Panc1 (cell line): Measurements from ENCODE around the gene TMED4.

Experiments used
- CTCF ChIP-seq: fragments of 450-650 bp; IDR thresholded peaks from 2 replicates; pipeline ENCODE4 v1.5.1; 2017; ENCODE audit warnings: mild to moderate bottlenecking
- POLR2AphosphoS5 ChIP-seq: IDR thresholded peaks from 2 replicates; pipeline ENCODE4 v1.6.1; 2012; ENCODE audit warnings: mild to moderate bottlenecking, low read depth, low read length, moderate library complexity
- SIN3A ChIP-seq: IDR thresholded peaks from 2 replicates; pipeline ENCODE4 v1.6.1; 2012; ENCODE audit warnings: low read depth, mild to moderate bottlenecking, low read length, moderate library complexity, borderline replicate concordance; ENCODE audit not compliant: insufficient read depth
- TCF7L2 ChIP-seq: IDR thresholded peaks from 2 replicates; pipeline ENCODE4 v1.6.1; 2011; ENCODE audit warnings: mild to moderate bottlenecking, low read depth, low read length, inconsistent platforms

DNA sequence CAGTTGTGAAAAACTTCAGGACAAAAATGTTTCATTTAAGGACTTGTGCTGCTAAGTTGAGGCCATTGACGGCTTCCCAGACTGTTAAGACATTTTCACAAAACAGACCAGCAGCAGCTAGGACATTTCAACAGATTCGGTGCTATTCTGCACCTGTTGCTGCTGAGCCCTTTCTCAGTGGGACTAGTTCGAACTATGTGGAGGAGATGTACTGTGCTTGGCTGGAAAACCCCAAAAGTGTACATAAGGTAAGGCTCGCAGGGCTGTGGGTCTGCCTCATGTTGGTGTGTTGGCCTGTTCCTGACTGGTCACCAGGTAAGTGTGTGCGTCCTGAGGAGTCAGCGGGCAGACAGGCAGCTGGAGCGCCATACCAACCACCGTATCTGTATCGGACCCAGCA is 42.3 kb upstream of the TMED4 start:
- TF ChIP-seq POLR2AphosphoS5 (no peak), SIN3A (no peak), CTCF (no peak), TCF7L2 (no peak)
